ENCODE results near the gene RIT1. TPM values are rescaled to one million over a fixed set of nuclear protein-coding genes. Genes with fewer than 3 reads are reported as not detected.

RIT1 gene
- polyA plus RNA-seq, 1 donor from 2014 or later = 83.5 TPM

- no peaks in the 10 kb centered on the region for H3K9me3 ChIP-seq (ENCODE audit: low read length)
- H3K27ac ChIP-seq (ENCODE audit: low read length) = peak overlapping the region; percentile 99
- H3K9ac ChIP-seq (ENCODE audit: low read length) = peak overlapping the region; percentile 100
- H3K27me3 ChIP-seq (ENCODE audit: insufficient read depth, low read depth, low read length) = no peaks in the 10 kb centered on the region
- H3K9me2 ChIP-seq (ENCODE audit: insufficient read depth, low read length) = no peaks in the 10 kb centered on the region
- H3K36me3 ChIP-seq (ENCODE audit: insufficient read depth, low read length) = no peaks in the 10 kb centered on the region
- H2AFZ ChIP-seq (ENCODE audit: low read depth, low read length) = peak overlapping the region; percentile 74
- peak overlapping the region; percentile 100 for H3K4me2 ChIP-seq (ENCODE audit: low read length)
- peak overlapping the region; percentile 78 for H3K4me3 ChIP-seq (ENCODE audit: low read length)
- H3K79me2 ChIP-seq (replicated peaks; ENCODE audit: insufficient read depth, low read length) = peaks cover 84% of the 10 kb centered on the region
- no peak for TF ChIP-seq SMC3 (conservative IDR thresholded peaks at IDR 0.05; ENCODE audit: poor library complexity)
- no peak for TF ChIP-seq REST (IDR thresholded peaks at IDR 0.05; ENCODE audit: borderline replicate concordance)
- H4K20me1 ChIP-seq (ENCODE audit: insufficient read depth) = no peaks in the 10 kb centered on the region
- H3F3A ChIP-seq (ENCODE audit: insufficient read depth, low read length, poor library complexity, severe bottlenecking) = peaks cover 8% of the 10 kb centered on the region
These were observed 50.1 kb downstream of the RIT1 start for GRCh38 chr1:155860970-155861510.

- H3K4me2 ChIP-seq (ENCODE audit: low read length) = peak overlapping the region; percentile 100
- H3K36me3 ChIP-seq (ENCODE audit: insufficient read depth, low read length) = no peaks in the 10 kb centered on the region
- H3K9me3 ChIP-seq (ENCODE audit: low read length) = no peaks in the 10 kb centered on the region
- H3K27me3 ChIP-seq (ENCODE audit: insufficient read depth, low read depth, low read length) = no peaks in the 10 kb centered on the region
- peaks cover 8% of the 10 kb centered on the region for H3F3A ChIP-seq (ENCODE audit: insufficient read depth, low read length, poor library complexity, severe bottlenecking)
- H4K20me1 ChIP-seq (ENCODE audit: insufficient read depth) = no peaks in the 10 kb centered on the region
- TF ChIP-seq MXI1 (conservative IDR thresholded peaks at IDR 0.05; ENCODE audit: poor library complexity, severe bottlenecking) (peak; percentile 68), EP300 (conservative IDR thresholded peaks at IDR 0.05; ENCODE audit: poor library complexity, severe bottlenecking) (peak; percentile 46), CTCF (IDR thresholded peaks at IDR 0.05; ENCODE audit: poor library complexity, severe bottlenecking) (no peak), SMC3 (conservative IDR thresholded peaks at IDR 0.05; ENCODE audit: poor library complexity) (no peak), POLR2AphosphoS5 (IDR thresholded peaks at IDR 0.05) (peak; percentile 89), REST (IDR thresholded peaks at IDR 0.05; ENCODE audit: borderline replicate concordance) (peak; percentile 52), TAF1 (IDR thresholded peaks at IDR 0.05; ENCODE audit: low read depth) (peak; percentile 77)
- no peaks in the 10 kb centered on the region for H3K9me2 ChIP-seq (ENCODE audit: insufficient read depth, low read length)
- peak overlapping the region; percentile 100 for H3K9ac ChIP-seq (ENCODE audit: low read length)
- H3K4me3 ChIP-seq (ENCODE audit: low read length) = peak overlapping the region; percentile 78
- H3K27ac ChIP-seq (ENCODE audit: low read length) = peak overlapping the region; percentile 99
- peaks cover 83% of the 10 kb centered on the region for H3K79me2 ChIP-seq (replicated peaks; ENCODE audit: insufficient read depth, low read length)
- peak overlapping the region; percentile 53 for H2AFZ ChIP-seq (ENCODE audit: low read depth, low read length)
These were observed 51.0 kb downstream of the RIT1 start for GRCh38 chr1:155859881-155860871.

All from neural cell (in vitro differentiated cells).